Panc1 (cell line): Measurements from ENCODE around the gene LRRC49. TPM values are rescaled to one million over a fixed set of nuclear protein-coding genes. Genes with fewer than 3 reads are reported as not detected.
A peak's percentile ranks its signal among the peaks of the same experiment; 100 is the strongest.

Source experiments
- ATAC-seq: fragments of 200-7000 bp; cut with Tn5 transposase; 2 replicates; pipeline ENCODE4 v1.9.1; 2020; ENCODE audit warnings: mild to moderate bottlenecking, moderate library complexity
- BruUV-seq: library from RNA; stranded (reverse); fragments of 400-500 nt; replicated peaks from 2 replicates; lab custom pipeline; 2021; lab: Mats Ljungman, UMichigan
- CTCF ChIA-PET: fragments of 300-600 bp; sonication (Branson Sonifier 250); formaldehyde crosslinking; loops from one replicate; lab custom pipeline; 2022; ENCODE audit warnings: antibody characterized with exemption; lab: Charles Lee
- POLR2A ChIA-PET: fragments of 300-600 bp; sonication (Branson Sonifier 250); formaldehyde crosslinking; loops from one replicate; lab custom pipeline; 2022; ENCODE audit warnings: antibody characterized with exemption; lab: Charles Lee
- DNase-seq: peaks from one replicate; pipeline ENCODE4 v3.0.0-alpha.2; 2010; ENCODE audit warnings: low read depth, low spot score
- H3K27ac ChIP-seq: 2 replicates; pipeline ENCODE4 v1.5.1; 2011; ENCODE audit warnings: mild to moderate bottlenecking, low read length, inconsistent platforms
- H3K27me3 ChIP-seq: fragments of 200-500 bp; sonication (Bioruptor generic); 2 replicates; pipeline ENCODE4 v1.6.0; 2014; ENCODE audit warnings: low read length, inconsistent platforms; ENCODE audit not compliant: control insufficient read depth, insufficient read depth
- H3K36me3 ChIP-seq: fragments of 200-500 bp; sonication (Bioruptor generic); 2 replicates; pipeline ENCODE4 v1.5.1; 2014; ENCODE audit warnings: inconsistent platforms, mild to moderate bottlenecking, low read length, moderate library complexity; ENCODE audit not compliant: control insufficient read depth, insufficient read depth
- H3K4me1 ChIP-seq: 2 replicates; pipeline ENCODE4 v1.5.1; 2011; ENCODE audit warnings: inconsistent platforms, mild to moderate bottlenecking, low read length, moderate library complexity; ENCODE audit not compliant: control insufficient read depth, insufficient read depth
- H3K4me3 ChIP-seq, 2 experiments: 2 replicates each; pipeline ENCODE4 v1.5.1; 2011 to 2012; ENCODE audit warnings: low read depth in 2 of 2, low read length in 2 of 2, mild to moderate bottlenecking in 2 of 2, inconsistent platforms in 1 of 2, moderate library complexity in 1 of 2
- H3K9me3 ChIP-seq: fragments of 200-500 bp; sonication (Bioruptor generic); 2 replicates; pipeline ENCODE4 v1.5.1; 2014; ENCODE audit warnings: low read depth, mild to moderate bottlenecking, inconsistent platforms, low read length, moderate library complexity; ENCODE audit not compliant: control insufficient read depth, insufficient read depth
- CTCF ChIP-seq: fragments of 450-650 bp; IDR thresholded peaks from 2 replicates; pipeline ENCODE4 v1.5.1; 2017; ENCODE audit warnings: mild to moderate bottlenecking
- POLR2AphosphoS5 ChIP-seq: IDR thresholded peaks from 2 replicates; pipeline ENCODE4 v1.6.1; 2012; ENCODE audit warnings: mild to moderate bottlenecking, low read depth, low read length, moderate library complexity
- REST ChIP-seq, 2 experiments: IDR thresholded peaks; 2 replicates each; pipeline ENCODE4 v1.6.1; 2011 to 2012; ENCODE audit warnings: low read depth in 2 of 2, control low read depth in 1 of 2, low read length in 1 of 2, mild to moderate bottlenecking in 1 of 2, moderate library complexity in 1 of 2; ENCODE audit not compliant: insufficient read depth in 1 of 2
- SIN3A ChIP-seq: IDR thresholded peaks from 2 replicates; pipeline ENCODE4 v1.6.1; 2012; ENCODE audit warnings: low read depth, mild to moderate bottlenecking, low read length, moderate library complexity, borderline replicate concordance; ENCODE audit not compliant: insufficient read depth
- TCF7L2 ChIP-seq: IDR thresholded peaks from 2 replicates; pipeline ENCODE4 v1.6.1; 2011; ENCODE audit warnings: mild to moderate bottlenecking, low read depth, low read length, inconsistent platforms
- in situ Hi-C: cut with HindIII; loops from 2 replicates; pipeline ENCODE4 v1.10.0; 2016; ENCODE audit warnings: low sequenced_read_pairs, low pct_unique_long_range_greater_than_20kb
- intact Hi-C: fragments of 100-400 bp; cut with micrococcal nuclease; formaldehyde crosslinking; loops from one replicate; pipeline ENCODE4 v1.10.0; 2022; ENCODE audit not compliant: unreplicated experiment
- total RNA-seq: library from RNA; stranded (reverse); gene quantifications from one replicate; pipeline ENCODE4 v1.2.1, GENCODE V29; 2021; ENCODE audit not compliant: unreplicated experiment

The LRRC49 gene
- total RNA-seq, 1 experiment from 2014 or later: 8.3 TPM

- in situ Hi-C loops: no loop called here
- Histone ChIP-seq H3K36me3 (no peaks in the 10 kb centered on the region), H3K4me3 (no peak overlapping the region), H3K4me1 (peaks cover 11% of the 10 kb centered on the region), H3K27me3 (no peaks in the 10 kb centered on the region), H3K9me3 (no peaks in the 10 kb centered on the region), H3K27ac (no peak overlapping the region; the same call in 1 of the 2 replicates)
- ATAC-seq (no peak), DNase-seq (no peak)
- ChIA-PET POLR2A (no interaction called here), CTCF (interaction anchor here (0.6 kb wide), 3 partner anchors 19 to 112 kb away, joined by 3 to 5 read pairs (median 4); no protein-coding TSS in a partner anchor)
- intact Hi-C loops: no loop called here
- no peak for TF ChIP-seq TCF7L2
- no peak for TF ChIP-seq POLR2AphosphoS5
- no peak for TF ChIP-seq REST (IDR thresholded peaks at IDR 0.05; ENCODE audit: insufficient read depth in 1 of 2, low read depth in 2 of 2, low read length in 1 of 2)
- no peak for TF ChIP-seq SIN3A
- no TSS peak for BruUV-seq
Observed at GRCh38 chr15:71084264-71084663, 191.6 kb downstream of the LRRC49 start.

- POLR2A ChIA-PET: no interaction called here
- BruUV-seq: no TSS peak
- CTCF ChIA-PET: no interaction called here
Observed at GRCh38 chr15:71085809-71086208, 193.2 kb downstream of the LRRC49 start.

More at GRCh38 chr15:71085809-71086208, 193.2 kb downstream of the LRRC49 start:
- in situ Hi-C loops: no loop called here
- intact Hi-C loops: no loop called here
- Histone ChIP-seq H3K36me3 (no peaks in the 10 kb centered on the region), H3K9me3 (no peaks in the 10 kb centered on the region), H3K4me1 (no peaks in the 10 kb centered on the region), H3K27me3 (no peaks in the 10 kb centered on the region), H3K27ac (peak overlapping the region; percentile 24; the same call in 1 of the 2 replicates), H3K4me3 (no peak overlapping the region)
- DNase-seq: no peak
- TF ChIP-seq CTCF (no peak), POLR2AphosphoS5 (no peak), SIN3A (no peak), REST (IDR thresholded peaks at IDR 0.05; ENCODE audit: insufficient read depth in 1 of 2, low read depth in 2 of 2, low read length in 1 of 2) (no peak), TCF7L2 (no peak)
- no peak for ATAC-seq
